Fibroblast of lung (primary cell): ENCODE measurements around the gene GLIPR1L2. TPM values are rescaled to one million over a fixed set of nuclear protein-coding genes. Genes with fewer than 3 reads are reported as not detected.

Source experiments
- DNase-seq, 2 donors: peaks; one replicate each; pipeline versions ENCODE4 v3.0.0 to v3.0.0-alpha.2; 2010; ENCODE audit warnings: low read depth in 2 of 2
- H2AFZ ChIP-seq: 2 replicates; pipeline ENCODE4 v1.5.1; 2012; ENCODE audit warnings: low read length, control low read depth, inconsistent platforms
- H3K27ac ChIP-seq: 2 replicates; pipeline ENCODE4 v1.5.1; 2011; ENCODE audit warnings: low read length, control low read depth; ENCODE audit not compliant: insufficient read depth
- H3K27me3 ChIP-seq: 2 replicates; pipeline ENCODE4 v1.5.1; 2011; ENCODE audit warnings: mild to moderate bottlenecking, low read length; ENCODE audit not compliant: control insufficient read depth, insufficient read depth
- H3K36me3 ChIP-seq: 2 replicates; pipeline ENCODE4 v1.5.1; 2011; ENCODE audit warnings: low read length; ENCODE audit not compliant: control insufficient read depth, insufficient read depth
- H3K4me1 ChIP-seq: 2 replicates; pipeline ENCODE4 v1.5.1; 2011; ENCODE audit warnings: low read length; ENCODE audit not compliant: control insufficient read depth, insufficient read depth; ENCODE audit errors: extremely low read depth
- H3K4me2 ChIP-seq: 2 replicates; pipeline ENCODE4 v1.5.1; 2011; ENCODE audit warnings: low read length, control low read depth; ENCODE audit not compliant: insufficient read depth; ENCODE audit errors: extremely low read depth
- H3K4me3 ChIP-seq, 4 experiments: fragments of 200-600 bp in 1 of 4; sonication (generic) in 1 of 4; replicated peaks in 1 of 4; 2 replicates each; pipeline ENCODE4 v1.5.1; 2011 to 2016; ENCODE audit warnings: low read length in 4 of 4, low read depth in 3 of 4, mild to moderate bottlenecking in 3 of 4, control low read depth in 2 of 4, inconsistent platforms in 1 of 4, mixed read lengths in 1 of 4; ENCODE audit not compliant: insufficient read depth in 1 of 4; ENCODE audit errors: control extremely low read depth in 1 of 4
- H3K79me2 ChIP-seq: 2 replicates; pipeline ENCODE4 v1.5.1; 2012; ENCODE audit warnings: mild to moderate bottlenecking, low read length, inconsistent platforms; ENCODE audit not compliant: control insufficient read depth, insufficient read depth
- H3K9ac ChIP-seq: 2 replicates; pipeline ENCODE4 v1.5.1; 2011; ENCODE audit warnings: mild to moderate bottlenecking, low read length, control low read depth; ENCODE audit not compliant: insufficient read depth
- H3K9me3 ChIP-seq: 2 replicates; pipeline ENCODE4 v1.5.1; 2012; ENCODE audit warnings: low read depth, low read length; ENCODE audit not compliant: control insufficient read depth, insufficient read depth
- H4K20me1 ChIP-seq: 2 replicates; pipeline ENCODE4 v1.5.1; 2011; ENCODE audit warnings: low read length; ENCODE audit not compliant: control insufficient read depth, insufficient read depth; ENCODE audit errors: extremely low read depth
- CTCF ChIP-seq, 2 donors: IDR thresholded peaks in 1 of 2; conservative IDR thresholded peaks in 1 of 2; 1 replicate in 1 of 2; 2 replicates in 1 of 2; pipeline ENCODE4 v1.5.1; 2011 to 2012; ENCODE audit warnings: low read length in 2 of 2, control low read depth in 1 of 2, inconsistent platforms in 1 of 2, low read depth in 1 of 2, mild to moderate bottlenecking in 1 of 2
- EZH2 ChIP-seq: IDR thresholded peaks from 2 replicates; pipeline ENCODE4 v1.5.1; 2012; ENCODE audit warnings: low read length, control low read depth, mild to moderate bottlenecking; ENCODE audit errors: missing control alignments
- polyA plus RNA-seq, 2 donors: library from polyadenylated mRNA; depleted of rRNA in 1 of 2; stranded (reverse) in 1 of 2; unstranded in 1 of 2; fragments of >200 nt; gene quantifications; 2 replicates each; pipeline ENCODE4 v1.2.1, GENCODE V29; 2011 to 2012; ENCODE audit warnings: missing spikeins in 1 of 2
- total RNA-seq: library from RNA; depleted of rRNA; stranded (reverse); fragments of >200 nt; gene quantifications from 2 replicates; pipeline ENCODE4 v1.2.1, GENCODE V29; 2014

Gene GLIPR1L2
- total and polyA plus RNA-seq, 2 donors (not counting 1 experiment from before 2014, with no cell fraction given), result 0.33 TPM

DNA sequence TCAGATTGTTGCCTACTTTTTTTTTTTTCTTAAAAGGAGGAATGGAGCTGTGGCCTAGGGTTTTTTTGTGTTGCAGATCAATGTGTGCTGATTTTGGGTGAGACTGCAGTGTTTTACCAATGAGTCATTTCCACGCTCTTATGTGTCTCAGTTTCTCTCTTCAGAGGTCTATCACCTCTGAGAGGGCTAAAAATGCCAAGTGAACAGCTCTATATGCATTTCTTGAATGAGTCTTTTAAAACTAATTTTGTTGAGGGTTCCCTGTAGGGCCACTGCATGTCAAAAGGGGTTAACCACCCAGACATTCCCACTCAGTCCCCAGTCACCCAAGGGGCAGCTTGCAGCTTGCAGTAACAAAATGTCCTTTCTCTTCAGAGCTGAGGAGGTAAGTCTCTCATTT, 24.3 kb upstream of the GLIPR1L2 start:
- no peaks in the 10 kb centered on the region for H3K9me3 ChIP-seq
- no peaks in the 10 kb centered on the region for H3K36me3 ChIP-seq
- H4K20me1 ChIP-seq, result no peaks in the 10 kb centered on the region
- H2AFZ ChIP-seq, result no peak overlapping the region
- peak; percentile 18 to 73 for DNase-seq
- TF ChIP-seq EZH2 (no peak), CTCF (conservative IDR thresholded peaks at IDR 0.05 in 1 of 2, IDR thresholded peaks at IDR 0.05 in 1 of 2; ENCODE audit: low read depth in 1 of 2, low read length in 2 of 2) (no peak)
- no peak overlapping the region for H3K4me3 ChIP-seq
- H3K4me1 ChIP-seq, result no peaks in the 10 kb centered on the region
- no peak overlapping the region for H3K9ac ChIP-seq
- no peaks in the 10 kb centered on the region for H3K79me2 ChIP-seq
- H3K4me2 ChIP-seq, result no peak overlapping the region
- no peak overlapping the region for H3K27ac ChIP-seq
- H3K27me3 ChIP-seq, result no peaks in the 10 kb centered on the region

- no peak for TF ChIP-seq EZH2
- no peak for TF ChIP-seq CTCF (conservative IDR thresholded peaks at IDR 0.05 in 1 of 2, IDR thresholded peaks at IDR 0.05 in 1 of 2; ENCODE audit: low read depth in 1 of 2, low read length in 2 of 2)
- DNase-seq, result peak in 1 of 2 donors; percentile 32
Measured at GRCh38 chr12:75374971-75375370, 15.9 kb upstream of the GLIPR1L2 start.

GRCh38 chr12:75378354-75378753, 12.5 kb upstream of the GLIPR1L2 start:
- Histone ChIP-seq H3K36me3 (no peaks in the 10 kb centered on the region), H3K4me2 (no peak overlapping the region), H3K79me2 (no peaks in the 10 kb centered on the region), H3K4me3 (no peak overlapping the region), H3K27me3 (no peaks in the 10 kb centered on the region), H3K9ac (no peak overlapping the region), H3K9me3 (no peaks in the 10 kb centered on the region), H2AFZ (no peak overlapping the region), H3K4me1 (no peaks in the 10 kb centered on the region), H3K27ac (no peak overlapping the region), H4K20me1 (no peaks in the 10 kb centered on the region)
- TF ChIP-seq CTCF (conservative IDR thresholded peaks at IDR 0.05 in 1 of 2, IDR thresholded peaks at IDR 0.05 in 1 of 2; ENCODE audit: low read depth in 1 of 2, low read length in 2 of 2) (no peak), EZH2 (no peak)
- DNase-seq, result peak in 1 of 2 donors; percentile 81

More at GRCh38 chr12:75374971-75375370, 15.9 kb upstream of the GLIPR1L2 start:
- Histone ChIP-seq H3K27ac (no peak overlapping the region), H4K20me1 (no peaks in the 10 kb centered on the region), H3K9me3 (no peaks in the 10 kb centered on the region), H3K4me2 (no peak overlapping the region), H3K36me3 (no peaks in the 10 kb centered on the region), H3K4me1 (no peaks in the 10 kb centered on the region), H3K27me3 (no peaks in the 10 kb centered on the region), H3K9ac (no peak overlapping the region), H3K4me3 (no peak overlapping the region), H2AFZ (no peak overlapping the region), H3K79me2 (no peaks in the 10 kb centered on the region)
